NCI-H187 (cell line): ENCODE measurements around the gene DRP2.
"Not testable (repeated sequence)": the region's sequence is repeated elsewhere in the genome, so short reads cannot be mapped to it uniquely, and the experiment has no call there.

ENCODE experiments used
- DNase-seq, 2 experiments: peaks; one replicate each; lab custom pipeline; 2025; lab: John Stamatoyannopoulos, UW

DRP2 gene, protein sequence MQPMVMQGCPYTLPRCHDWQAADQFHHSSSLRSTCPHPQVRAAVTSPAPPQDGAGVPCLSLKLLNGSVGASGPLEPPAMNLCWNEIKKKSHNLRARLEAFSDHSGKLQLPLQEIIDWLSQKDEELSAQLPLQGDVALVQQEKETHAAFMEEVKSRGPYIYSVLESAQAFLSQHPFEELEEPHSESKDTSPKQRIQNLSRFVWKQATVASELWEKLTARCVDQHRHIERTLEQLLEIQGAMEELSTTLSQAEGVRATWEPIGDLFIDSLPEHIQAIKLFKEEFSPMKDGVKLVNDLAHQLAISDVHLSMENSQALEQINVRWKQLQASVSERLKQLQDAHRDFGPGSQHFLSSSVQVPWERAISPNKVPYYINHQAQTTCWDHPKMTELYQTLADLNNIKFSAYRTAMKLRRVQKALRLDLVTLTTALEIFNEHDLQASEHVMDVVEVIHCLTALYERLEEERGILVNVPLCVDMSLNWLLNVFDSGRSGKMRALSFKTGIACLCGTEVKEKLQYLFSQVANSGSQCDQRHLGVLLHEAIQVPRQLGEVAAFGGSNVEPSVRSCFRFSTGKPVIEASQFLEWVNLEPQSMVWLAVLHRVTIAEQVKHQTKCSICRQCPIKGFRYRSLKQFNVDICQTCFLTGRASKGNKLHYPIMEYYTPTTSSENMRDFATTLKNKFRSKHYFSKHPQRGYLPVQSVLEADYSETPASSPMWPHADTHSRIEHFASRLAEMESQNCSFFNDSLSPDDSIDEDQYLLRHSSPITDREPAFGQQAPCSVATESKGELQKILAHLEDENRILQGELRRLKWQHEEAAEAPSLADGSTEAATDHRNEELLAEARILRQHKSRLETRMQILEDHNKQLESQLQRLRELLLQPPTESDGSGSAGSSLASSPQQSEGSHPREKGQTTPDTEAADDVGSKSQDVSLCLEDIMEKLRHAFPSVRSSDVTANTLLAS

DNA sequence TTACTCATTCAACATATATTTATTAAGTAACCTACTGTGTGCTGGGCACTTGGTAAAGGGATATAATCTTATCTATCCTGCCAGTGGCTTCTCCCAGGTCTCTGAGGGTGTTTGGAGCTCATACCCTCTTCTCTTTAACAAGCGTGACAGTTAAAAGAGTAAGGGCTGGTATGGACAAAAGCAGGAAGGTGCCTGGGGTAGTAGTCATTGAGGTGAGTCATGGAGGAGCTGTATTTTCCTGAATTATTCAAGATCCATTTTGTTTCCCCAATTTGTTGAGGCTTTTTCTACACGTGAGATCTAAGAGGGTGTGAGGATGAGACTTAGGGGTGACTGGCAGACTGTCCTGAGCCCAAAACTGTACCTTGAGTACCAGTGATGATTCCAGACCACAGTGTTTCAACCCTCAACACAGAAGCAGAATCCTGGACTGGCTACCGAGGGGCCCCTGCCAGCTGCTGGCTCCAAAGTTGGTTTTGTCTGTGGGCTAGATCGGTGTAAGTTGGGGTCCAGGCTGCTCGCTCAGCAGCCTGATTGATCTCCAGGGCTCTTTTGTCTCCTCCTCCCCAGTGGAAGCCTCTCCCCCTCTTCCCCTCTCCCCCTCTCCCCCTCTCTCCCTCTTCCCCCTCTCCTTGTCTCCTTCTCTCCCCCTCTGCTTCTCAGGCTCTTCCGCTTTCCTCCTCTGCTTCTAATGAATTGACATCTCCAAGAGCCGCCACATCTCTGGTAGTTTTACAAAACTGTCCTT, at the start of gene DRP2:
TSS of gene DRP2 (plus strand) at position 671 of the 748 bp plus-strand sequence. CDS start 11,862 bp downstream, outside the sequence.
- no peak for DNase-seq

DNA sequence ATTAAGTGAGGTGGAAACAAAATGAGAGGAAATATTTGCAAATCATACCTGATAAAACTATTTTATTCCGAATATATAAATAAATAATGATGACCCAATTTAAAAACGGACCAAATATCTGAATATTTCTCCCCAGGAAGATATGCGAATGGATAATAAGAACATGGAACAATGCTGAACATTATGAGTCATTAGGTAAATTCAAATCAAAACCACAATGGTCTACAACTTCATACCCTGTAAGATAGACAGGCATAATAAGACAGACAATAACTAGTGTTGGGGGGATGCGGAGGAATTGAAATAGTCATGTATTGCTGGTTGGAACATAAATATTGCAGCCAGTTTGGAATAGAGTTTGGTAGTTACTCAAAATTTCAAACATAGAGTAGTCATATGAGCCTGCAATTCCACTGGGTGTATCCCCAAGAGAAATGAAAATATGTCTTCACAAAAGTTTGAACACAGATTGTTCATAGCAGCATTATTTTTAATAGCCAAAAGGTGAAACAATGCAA, 47.6 kb upstream of the DRP2 start:
- DNase-seq = no peak

DNA sequence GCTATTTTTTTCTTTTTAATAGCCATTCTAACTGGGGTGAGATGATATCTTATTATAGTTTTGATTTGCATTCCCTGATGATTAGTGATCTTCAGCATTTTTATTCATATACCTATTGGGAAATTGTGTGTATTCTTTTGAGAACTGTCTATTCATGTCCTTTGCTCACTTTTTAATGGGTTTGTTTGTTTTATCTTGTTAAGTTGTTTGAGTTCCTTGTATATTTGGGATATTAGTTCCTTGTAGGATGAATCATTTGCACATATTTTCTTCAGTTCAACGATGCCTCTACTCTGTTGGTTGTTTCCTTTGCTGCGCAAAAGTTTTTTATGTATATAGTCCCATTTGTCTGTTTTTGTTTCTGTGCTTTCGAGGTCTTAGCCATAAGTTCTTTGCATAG, 43.1 kb upstream of the DRP2 start:
- no peak for DNase-seq

DNA sequence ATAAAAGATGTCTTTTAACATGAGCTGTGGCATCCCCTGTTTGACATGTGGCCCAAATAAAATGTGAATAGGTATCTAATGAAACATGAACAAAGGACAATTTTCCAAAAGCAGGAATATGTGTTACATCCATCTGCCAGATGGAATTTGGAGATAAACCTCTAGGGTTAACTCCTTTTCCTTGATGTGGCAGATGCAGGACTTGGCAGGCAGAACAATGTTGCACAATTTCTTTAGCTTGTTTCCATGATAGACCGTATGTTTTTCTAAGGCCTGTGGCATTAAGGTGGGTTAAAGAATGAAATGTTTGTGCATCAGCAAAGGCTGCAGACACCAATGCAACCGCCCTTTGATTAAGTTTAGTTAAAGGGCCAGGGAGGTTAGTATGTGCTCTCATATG, 34.7 kb upstream of the DRP2 start:
- DNase-seq = not testable (repeated sequence)

DNA sequence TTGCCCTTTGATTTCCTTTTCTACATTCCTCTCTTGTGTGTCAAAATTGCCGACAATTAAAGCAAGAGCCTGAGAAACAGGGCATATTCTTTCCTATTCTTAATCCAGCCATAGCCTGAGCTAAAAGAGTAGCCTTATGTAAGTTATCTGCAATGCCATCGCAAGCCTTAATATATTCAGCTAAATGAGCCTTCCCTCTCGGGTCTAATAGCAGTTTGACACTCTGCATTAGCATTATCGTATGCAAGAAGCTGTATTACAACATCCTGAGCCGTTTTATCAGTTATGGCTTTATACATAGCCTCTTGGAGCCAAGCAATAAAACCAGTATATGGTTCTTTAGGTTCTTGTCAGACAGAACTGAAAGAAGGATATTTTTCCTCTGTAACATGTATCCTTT, 31.6 kb upstream of the DRP2 start:
- DNase-seq = not testable (repeated sequence)

DNA sequence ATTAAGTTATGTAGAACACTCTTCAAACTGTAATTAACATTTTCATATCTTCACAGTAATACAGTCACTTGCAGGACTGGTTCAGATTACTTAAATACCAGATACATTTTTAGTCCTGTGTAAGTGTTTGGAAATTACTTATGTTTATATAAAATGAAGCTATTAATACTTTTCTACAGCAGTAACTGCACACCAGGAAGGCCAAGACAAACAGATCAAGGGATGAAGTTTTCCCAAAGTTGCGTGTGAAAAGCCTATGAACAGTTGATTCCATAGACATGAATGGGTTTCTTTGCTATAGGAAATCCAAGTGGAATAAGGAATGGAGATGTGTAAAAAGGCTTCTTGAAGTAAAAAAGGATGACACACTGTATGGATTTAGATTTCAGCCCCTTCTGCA, 28.9 kb upstream of the DRP2 start:
- no peak for DNase-seq

DNA sequence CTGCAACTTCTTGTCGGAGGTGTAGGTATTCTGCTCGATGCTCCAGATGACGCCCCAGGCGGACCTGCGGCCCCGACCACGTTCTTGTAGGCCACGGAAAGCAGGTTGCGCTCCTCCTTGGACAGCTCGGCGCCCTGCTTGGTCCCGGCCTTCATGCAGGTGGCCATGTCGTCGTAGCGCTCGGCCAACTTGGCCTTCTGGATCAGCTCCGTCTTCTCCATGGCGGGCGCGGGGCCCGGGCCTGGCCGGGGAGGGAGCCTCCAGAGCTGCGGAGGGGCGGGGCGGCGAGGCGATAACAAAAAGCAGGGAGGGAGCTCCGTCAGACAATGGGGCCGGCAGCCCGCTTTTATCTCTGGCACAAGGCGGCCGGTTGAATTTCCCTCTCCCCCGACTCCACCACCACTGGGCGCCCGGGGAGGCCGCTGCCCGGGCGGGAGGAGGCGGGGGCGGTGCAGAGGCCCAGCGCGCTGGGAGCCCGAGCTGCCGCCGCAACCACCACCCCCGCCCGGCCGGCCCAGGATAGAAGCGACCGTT, 28.3 kb upstream of the DRP2 start:
- no peak for DNase-seq

DNA sequence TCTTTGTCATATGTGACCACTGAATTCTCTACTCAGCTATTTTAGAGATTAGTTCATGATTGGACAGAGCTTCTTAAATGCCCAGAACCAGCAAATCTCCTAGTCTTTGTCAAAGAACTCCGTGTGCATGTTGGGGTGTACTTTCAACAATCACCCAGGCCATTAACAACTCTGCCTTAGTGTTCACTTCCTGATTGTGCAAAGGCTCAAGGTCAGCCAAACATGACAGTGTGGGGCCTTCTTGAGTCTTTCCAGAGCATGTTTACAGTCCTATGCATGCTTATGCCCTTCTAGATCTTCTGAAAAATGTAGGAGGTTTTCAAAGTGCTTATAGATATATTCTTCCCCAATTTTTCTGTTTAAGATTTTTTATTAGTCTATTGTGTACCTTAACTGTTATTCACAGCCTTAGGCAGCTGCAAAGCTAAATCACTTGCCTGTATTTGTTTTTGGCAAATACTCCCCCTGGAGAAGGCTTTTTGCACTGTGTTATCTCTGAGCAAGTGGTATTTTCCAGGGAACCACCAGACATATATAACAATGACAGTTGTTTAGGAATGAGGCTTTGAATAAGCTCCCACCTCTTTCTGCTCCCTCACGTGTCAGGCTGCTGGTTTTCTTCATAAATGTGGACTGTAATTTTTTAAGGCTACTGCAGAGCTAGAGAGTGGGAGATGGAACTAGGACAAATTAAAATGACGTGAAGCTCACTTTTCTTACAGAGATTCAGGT, 24.0 kb upstream of the DRP2 start:
- DNase-seq = no peak

DNA sequence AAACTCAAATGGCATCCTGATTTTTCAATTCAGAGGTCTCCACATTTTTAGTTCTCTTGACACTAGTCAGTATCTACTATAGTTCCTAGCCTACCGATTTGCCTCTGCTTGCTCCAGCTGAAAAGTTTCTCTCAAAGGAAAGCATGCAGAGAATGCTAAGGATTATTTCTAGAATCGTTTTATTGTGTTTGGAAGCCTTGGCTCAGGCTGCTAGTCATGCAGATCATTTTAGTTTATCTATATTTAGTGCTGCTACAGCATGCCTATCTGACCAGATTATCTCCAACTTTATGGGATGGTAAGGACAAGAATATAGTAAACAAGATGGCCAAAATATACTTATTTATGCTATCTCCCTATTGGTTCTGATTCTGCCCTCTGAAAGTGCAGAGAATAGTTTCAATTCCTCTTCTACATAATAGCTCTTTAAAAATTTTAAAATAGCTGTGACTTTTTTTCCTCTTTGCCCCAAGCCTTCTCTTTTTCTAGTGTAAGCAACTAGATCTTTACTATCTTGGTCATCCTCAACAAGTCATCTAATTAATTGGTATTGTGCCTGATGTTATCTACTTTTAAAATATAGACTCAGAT, 15.7 kb upstream of the DRP2 start:
- DNase-seq = no peak

DNA sequence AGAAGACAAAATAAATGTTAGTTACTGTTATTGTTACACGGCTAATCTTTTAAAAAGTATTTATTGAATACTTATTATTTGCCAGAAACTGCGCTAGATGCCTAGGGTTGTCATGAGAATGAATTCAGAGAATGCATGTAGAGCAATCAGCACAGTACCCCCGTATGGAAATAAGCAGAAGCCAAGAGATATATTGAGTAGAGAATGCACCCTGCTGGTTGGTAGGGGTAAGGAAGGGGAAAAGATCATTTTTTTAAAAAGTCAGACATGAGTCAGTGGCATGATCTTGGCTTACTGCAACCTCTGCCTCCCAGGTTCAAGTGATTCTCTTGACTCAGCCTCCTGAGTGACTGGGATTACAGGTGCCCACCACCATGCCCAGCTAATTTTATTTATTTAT, 13.1 kb upstream of the DRP2 start:
- no peak for DNase-seq

DNA sequence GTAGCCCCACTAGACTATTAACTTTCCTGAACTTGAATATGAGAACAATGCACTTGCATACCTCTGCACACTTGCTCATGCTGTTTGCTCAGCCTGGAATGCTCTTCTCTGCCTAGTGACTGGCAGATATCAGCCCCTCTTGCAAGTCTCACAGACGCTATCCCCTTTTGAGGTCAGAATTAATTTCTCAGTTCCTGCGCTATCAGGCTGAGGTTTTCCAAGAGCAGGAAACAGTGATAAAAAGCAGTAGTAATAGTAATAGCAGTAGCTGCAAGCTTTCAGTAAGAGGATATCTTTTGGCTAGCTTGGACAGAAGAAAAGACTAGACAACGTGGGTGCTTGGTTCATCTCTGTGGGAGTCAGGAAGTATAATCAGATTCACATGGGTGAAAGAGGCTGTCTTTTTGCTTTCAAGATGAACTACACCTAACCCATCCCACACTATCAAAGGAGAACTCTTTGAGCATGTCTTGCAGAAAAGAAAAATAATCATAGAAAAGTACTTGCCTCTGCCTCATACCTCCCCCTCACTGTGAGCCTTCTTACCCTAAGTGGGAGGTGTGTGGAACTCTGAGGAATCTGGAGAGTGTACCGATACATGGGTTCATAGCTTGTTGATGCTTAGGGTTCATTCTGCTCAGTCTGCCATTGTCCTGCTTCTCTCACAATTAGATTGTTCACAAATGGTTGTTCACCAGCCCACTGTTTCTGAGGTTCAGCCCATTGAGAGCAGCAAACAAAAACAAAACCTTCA, 11.3 kb upstream of the DRP2 start:
- DNase-seq = no peak

DNA sequence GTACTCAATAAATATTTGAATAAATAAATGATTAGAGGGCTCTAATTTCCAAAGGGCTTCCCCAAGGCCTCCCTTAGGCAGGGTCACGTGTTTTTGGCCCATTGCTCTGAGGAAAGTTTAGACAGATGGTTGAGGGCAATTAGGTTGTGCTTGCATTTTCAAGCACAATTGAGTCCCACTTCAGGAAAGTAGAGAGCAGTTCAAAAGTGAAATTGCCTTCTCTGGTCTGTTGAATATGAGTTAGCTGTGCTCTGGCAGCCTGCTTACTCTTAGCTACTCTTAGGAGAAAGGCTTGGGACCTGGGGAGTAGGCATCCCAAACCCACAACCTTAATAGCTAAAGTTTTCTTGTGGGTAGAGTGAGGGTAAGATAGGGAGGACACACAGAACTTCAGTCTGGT, 9.0 kb upstream of the DRP2 start:
- DNase-seq = peak; percentile 4 to 11

DNA sequence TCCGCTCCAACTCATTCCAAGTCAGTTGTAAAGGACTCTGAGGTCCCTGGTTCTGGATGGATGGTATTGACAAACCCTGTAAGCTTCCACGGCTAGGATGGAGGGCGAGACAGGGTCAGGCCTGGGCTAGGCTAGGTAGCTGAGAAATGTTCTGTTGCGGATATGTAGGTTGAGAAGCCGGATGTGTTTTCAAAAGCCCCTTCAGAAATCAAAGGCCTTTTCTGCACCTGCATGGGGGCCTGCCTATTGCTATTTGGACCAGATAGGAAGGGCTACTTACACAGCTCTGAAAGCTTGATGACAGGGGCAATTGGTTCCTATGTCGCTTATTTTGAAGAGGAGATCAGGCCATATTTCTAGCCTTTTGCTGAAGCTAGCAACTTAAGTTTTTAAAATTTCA, 1.9 kb upstream of the DRP2 start:
- no peak for DNase-seq

DNA sequence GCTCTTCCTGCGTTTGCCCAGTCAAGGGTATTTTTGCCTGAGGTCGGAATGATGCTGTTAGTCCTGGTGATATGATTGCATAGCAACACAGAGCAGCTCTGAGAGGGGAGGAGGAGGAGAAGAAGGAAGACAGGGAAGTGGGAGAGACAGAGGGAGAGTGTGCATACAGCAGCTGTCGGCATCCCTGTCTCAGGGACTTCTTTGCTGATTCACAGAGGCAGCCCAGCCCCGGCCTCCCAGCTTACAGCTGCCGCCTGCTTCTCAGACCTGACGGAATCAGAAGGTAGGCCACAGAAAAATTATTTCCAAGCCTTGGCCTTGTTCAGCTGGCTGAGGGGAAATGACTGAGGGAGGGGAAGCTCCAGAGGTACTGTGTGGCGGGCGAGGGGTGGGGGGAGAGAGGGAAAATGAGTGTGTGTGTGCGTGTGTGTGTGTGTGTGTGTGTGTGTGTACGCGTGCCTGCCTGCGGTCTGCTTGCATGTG, 319 bp downstream of the DRP2 start:
- DNase-seq = no peak

DNA sequence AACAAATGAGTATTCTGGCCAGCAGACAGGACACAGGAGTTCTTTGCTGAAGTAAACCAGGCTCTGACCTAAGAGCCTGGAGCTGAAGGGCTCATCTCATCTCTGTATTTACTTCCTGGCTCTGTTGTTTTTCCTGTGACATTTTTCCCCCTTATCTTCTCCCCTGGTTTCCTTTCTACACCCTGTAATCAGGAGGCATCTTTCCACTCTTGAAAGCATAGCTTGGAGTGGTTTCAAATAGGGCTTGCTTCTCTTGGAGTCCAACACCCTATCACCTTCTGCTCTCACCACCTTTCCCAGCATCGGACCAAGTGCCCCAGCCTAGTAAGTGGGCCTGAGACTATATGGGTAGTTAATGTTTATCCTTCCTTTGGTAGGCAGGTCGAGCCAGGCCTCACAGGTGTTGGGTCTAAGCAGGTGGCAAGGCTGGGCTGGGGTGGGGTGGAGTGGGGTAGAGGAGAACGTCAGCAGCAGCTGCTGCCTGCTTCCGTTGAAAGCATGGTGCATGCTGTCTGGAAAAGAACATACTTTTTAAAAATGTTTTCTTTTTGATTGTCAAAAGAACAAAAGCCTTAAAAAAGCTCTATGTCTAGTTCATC, 1.2 kb downstream of the DRP2 start:
- no peak for DNase-seq

DNA sequence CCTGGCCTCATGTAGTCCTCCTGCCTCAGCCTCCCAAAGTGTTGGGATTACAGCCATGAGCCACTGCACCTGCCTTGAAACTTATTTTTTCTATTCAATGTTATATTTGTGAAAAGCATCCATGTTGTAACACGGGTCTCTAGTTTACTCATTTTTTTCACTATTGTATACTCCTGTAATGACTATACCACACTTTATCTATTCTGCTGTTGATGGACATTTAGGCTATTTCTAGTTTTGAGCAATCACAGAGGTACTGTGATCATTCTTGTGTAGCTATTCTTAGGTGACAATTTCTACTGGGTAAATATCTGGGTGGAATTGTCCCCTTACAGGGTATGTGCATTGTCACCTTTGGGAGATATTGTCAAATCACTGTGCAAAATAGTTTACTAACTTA, 3.6 kb downstream of the DRP2 start:
- no peak for DNase-seq

DNA sequence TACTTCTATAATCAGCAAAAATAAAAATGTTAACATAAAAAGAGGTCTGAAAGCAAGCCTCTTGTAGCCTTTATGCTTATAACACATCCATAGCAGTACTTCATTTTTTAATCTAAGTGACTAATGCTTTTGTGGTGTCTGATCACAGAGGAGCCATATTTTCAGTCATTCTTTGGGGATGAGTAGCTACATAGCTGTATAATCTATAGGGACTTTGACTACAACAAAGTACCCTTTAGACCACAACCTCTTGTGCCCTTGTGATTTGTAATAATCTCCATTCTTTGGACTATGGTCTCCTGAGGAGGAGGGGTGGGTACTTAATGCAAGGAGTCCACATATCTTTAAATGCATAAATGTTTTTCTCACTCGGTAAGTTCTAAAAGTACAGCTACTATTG, 9.6 kb downstream of the DRP2 start:
- DNase-seq = no peak

DNA sequence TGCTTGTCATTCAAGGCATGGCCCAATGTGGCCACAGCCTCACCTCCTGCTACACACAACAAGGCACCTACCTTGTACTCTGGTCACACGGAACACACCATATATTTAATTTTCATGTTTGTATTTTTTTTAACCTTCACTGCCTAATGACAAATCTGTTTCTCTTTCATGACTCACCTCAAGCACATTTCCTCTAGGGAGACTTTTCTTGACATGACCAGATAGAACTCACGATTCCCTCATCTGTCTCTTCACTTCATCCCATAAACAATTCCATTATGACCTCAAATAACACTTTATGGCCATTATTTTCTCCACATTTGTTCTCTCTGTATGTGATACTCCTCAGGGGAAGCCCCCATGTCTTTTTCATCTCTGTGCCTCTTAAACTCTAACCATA, 11.1 kb downstream of the DRP2 start:
- no peak for DNase-seq

DNA sequence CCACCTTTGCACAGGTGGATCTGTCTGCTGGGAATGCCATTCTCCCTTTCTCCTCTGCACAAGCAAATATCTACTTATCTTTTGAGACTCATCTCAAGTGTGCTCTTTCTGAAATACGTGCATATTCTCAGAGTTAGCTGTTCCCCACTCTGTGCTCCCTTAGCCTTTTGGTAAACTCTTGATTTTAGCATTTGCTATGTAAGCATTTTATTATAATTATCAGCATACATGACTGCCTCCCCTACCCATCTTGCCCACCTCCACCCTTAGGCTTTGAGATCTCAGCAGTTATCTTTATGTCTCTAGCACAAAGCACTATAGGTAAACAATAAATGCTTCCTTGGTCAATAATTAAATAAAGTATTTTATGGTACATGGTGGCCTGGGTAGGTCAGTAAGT, 11.5 kb downstream of the DRP2 start:
- no peak for DNase-seq
